AG04450 (cell line): Measurements from ENCODE around the gene SF3B2. TPM values are rescaled to one million over a fixed set of nuclear protein-coding genes. Genes with fewer than 3 reads are reported as not detected.

ENCODE experiments used
- CTCF ChIA-PET: fragments of 300-600, 350-600 bp; formaldehyde crosslinking; extraction: SDS; loops from one replicate; lab custom pipeline; 2022; ENCODE audit warnings: antibody characterized with exemption, inconsistent platforms; lab: Charles Lee
- POLR2A ChIA-PET: fragments of 350-600 bp; formaldehyde crosslinking; extraction: SDS; loops from one replicate; lab custom pipeline; 2021; ENCODE audit warnings: antibody characterized with exemption, inconsistent platforms; lab: Yijun Ruan, JAX
- DNase-seq: peaks from one replicate; pipeline ENCODE4 v3.0.0-alpha.2; 2011; ENCODE audit warnings: low read depth, low spot score
- H3K27ac ChIP-seq: one replicate; pipeline ENCODE4 v1.5.1; 2012; ENCODE audit warnings: low read depth, low read length, control low read depth
- H3K27me3 ChIP-seq: one replicate; pipeline ENCODE4 v1.6.0; 2012; ENCODE audit warnings: low read length; ENCODE audit not compliant: control insufficient read depth, insufficient read depth
- H3K4me3 ChIP-seq: 2 replicates; pipeline ENCODE4 v1.5.1; 2011; ENCODE audit warnings: mild to moderate bottlenecking, low read depth, low read length, control low read depth
- H3K9me3 ChIP-seq: 2 replicates; pipeline ENCODE4 v1.5.1; 2012; ENCODE audit warnings: low read length; ENCODE audit not compliant: control insufficient read depth, insufficient read depth
- CTCF ChIP-seq: IDR thresholded peaks from 2 replicates; pipeline ENCODE4 v1.5.1; 2011; ENCODE audit warnings: low read depth, low read length, control low read depth, inconsistent platforms
- polyA plus RNA-seq: library from polyadenylated mRNA; depleted of rRNA; stranded (reverse); fragments of >200 nt; gene quantifications from 2 replicates; pipeline ENCODE4 v1.2.3, GENCODE V29; 2011

The SF3B2 gene
- polyA plus RNA-seq, 1 experiment, result 88.2 TPM

DNA sequence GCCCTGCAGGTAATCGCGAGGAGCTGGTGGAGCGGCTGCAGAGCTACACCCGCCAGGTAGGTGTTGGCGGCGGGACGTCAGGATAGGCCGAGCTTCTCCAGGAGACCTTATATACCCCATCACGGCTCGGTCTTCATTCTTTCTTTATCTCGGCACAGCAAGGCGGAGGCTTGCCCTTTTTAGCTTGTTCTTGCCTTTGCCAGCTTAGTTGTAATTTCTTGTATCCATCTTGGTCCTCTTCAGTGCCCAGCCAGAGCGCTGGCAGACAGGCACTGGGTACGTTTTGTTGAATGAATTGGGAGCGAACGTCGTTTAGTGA lies 459 bp downstream of the SF3B2 start:
- Histone ChIP-seq H3K27ac (peak overlapping the region; percentile 65), H3K27me3 (peaks cover 4% of the 10 kb centered on the region), H3K9me3 (no peaks in the 10 kb centered on the region; the same call in 1 of the 2 replicates), H3K4me3 (peak overlapping the region; percentile 87)
- POLR2A ChIA-PET, result interaction anchor here (1.1 to 2.6 kb wide), 3 partner anchors 11 to 31 kb away, joined by 3 to 12 read pairs (median 3); partner anchors contain the start of gene PACS1
- no peak for TF ChIP-seq CTCF
- CTCF ChIA-PET, result interaction anchor here (0.7 to 7.0 kb wide), 6 partner anchors 9 to 170 kb away, joined by 3 to 103 read pairs (median 4); no protein-coding TSS in a partner anchor
- DNase-seq, result no peak

DNA sequence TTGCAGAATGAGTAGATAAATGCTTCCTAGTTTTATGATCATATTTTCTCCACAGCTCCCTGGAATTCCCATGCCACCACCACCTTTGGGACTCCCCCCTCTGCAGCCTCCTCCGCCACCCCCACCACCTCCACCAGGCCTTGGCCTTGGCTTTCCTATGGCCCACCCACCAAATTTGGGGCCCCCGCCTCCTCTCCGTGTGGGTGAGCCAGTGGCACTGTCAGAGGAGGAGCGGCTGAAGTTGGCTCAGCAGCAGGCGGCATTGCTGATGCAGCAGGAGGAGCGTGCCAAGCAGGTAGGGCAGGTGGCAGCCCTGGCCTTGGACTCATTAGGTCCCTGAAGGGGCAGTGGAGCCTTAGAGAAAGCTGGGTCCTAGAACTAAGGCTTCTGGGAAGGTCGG lies 2.9 kb downstream of the SF3B2 start:
- Histone ChIP-seq H3K9me3 (no peaks in the 10 kb centered on the region; the same call in 1 of the 2 replicates), H3K27ac (no peak overlapping the region), H3K4me3 (no peak overlapping the region), H3K27me3 (no peaks in the 10 kb centered on the region)
- ChIA-PET POLR2A (interaction anchor here (0.6 kb wide), 1 partner anchor 53 kb away, joined by 5 read pairs; the partner anchor contains the start of genes BANF1 and EIF1AD), CTCF (interaction anchor here (3.8 to 7.0 kb wide), 3 partner anchors 10 to 32 kb away, joined by 20 to 103 read pairs (median 35); no protein-coding TSS in a partner anchor)
- no peak for DNase-seq
- no peak for TF ChIP-seq CTCF

- H3K4me3 ChIP-seq, result no peak overlapping the region
- POLR2A ChIA-PET, result no interaction called here
- no peak overlapping the region for H3K27ac ChIP-seq
- no peak for DNase-seq
- no peak for TF ChIP-seq CTCF
- CTCF ChIA-PET, result interaction anchor here (0.6 to 6.6 kb wide), 4 partner anchors 11 to 86 kb away, joined by 3 to 103 read pairs (median 12); no protein-coding TSS in a partner anchor
- H3K27me3 ChIP-seq, result no peaks in the 10 kb centered on the region
- no peaks in the 10 kb centered on the region; the same call in 1 of the 2 replicates for H3K9me3 ChIP-seq
Observed at GRCh38 chr11:66056501-66056900, 4.3 kb downstream of the SF3B2 start.

DNA sequence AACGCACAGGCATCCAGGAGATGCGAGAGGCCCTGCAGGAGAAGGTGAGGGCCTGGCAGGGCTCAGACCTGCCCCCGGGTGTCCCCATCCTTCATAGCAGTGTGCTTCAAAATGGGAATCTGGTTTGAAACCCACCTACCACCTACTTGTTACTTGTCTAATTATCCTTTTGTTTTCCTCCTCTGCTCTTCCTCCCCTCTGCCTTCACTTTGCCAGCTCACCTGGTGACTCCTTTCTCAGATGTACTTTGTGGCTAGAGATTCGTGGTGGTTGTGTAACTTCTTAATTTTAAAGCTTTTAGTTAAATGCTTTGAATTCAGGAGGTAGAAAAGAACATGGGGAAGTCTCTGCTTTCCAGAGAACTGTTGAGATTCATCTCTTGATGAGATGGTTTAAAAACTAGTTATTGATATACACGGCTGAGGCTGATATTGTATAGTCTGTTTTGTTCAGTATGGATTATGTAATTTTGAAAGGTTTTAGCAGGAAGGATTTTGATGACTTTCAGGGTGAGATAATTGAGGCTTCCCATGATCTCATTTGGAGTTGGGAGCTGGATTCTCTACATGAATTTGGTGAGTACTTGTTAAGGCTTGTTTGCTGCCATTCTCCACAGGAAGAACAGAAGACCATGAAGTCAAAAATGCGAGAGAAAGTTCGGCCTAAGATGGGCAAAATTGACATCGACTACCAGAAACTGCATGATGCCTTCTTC lies 8.0 kb downstream of the SF3B2 start:
- no peak for TF ChIP-seq CTCF
- Histone ChIP-seq H3K4me3 (no peak overlapping the region), H3K27ac (no peak overlapping the region), H3K9me3 (no peaks in the 10 kb centered on the region), H3K27me3 (no peaks in the 10 kb centered on the region)
- POLR2A ChIA-PET, result no interaction called here
- CTCF ChIA-PET, result interaction anchor here (2.5 to 3.3 kb wide), 3 partner anchors 7 to 14 kb away, joined by 13 to 24 read pairs (median 14); no protein-coding TSS in a partner anchor
- no peak for DNase-seq

GRCh38 chr11:66061268-66061667 lies 9.1 kb downstream of the SF3B2 start:
- Histone ChIP-seq H3K4me3 (no peak overlapping the region), H3K27me3 (no peaks in the 10 kb centered on the region), H3K9me3 (no peaks in the 10 kb centered on the region), H3K27ac (no peak overlapping the region)
- ChIA-PET CTCF (no interaction called here), POLR2A (no interaction called here)
- TF ChIP-seq CTCF, result no peak
- DNase-seq, result no peak
